K562 (cell line): ENCODE measurements around the gene FGGY.

Experiments used
- GATAD2A ChIP-seq: fragments of 450-650 bp; IDR thresholded peaks from 2 replicates; pipeline ENCODE4 v1.6.1; 2017
- JUND ChIP-seq, 2 experiments: IDR thresholded peaks; 2 replicates in 1 of 2; 3 replicates in 1 of 2; pipeline ENCODE4 v1.6.1; 2011; ENCODE audit warnings: borderline replicate concordance in 2 of 2, low read depth in 2 of 2, low read length in 2 of 2, improper control_type of control experiment in 1 of 2, missing biosample characterization in 1 of 2, missing genetic modification characterization in 1 of 2, missing genetic modification reagents in 1 of 2
- RBFOX2 ChIP-seq: fragments of 200-400 bp; formaldehyde crosslinking; IDR thresholded peaks from 2 replicates; pipeline ENCODE4 v1.6.1; 2017; ENCODE audit warnings: low read depth, mild to moderate bottlenecking, low read length, moderate library complexity
- TF ChIP-seq, protein P1 (sequence below), 2 experiments: IDR thresholded peaks; 2 replicates each; pipeline ENCODE4 v1.6.1; 2011; ENCODE audit warnings: borderline replicate concordance in 1 of 2, control low read depth in 1 of 2, low read depth in 1 of 2, low read length in 1 of 2, mild to moderate bottlenecking in 1 of 2, mixed read lengths in 1 of 2, moderate library complexity in 1 of 2; ENCODE audit not compliant: insufficient read depth in 1 of 2, insufficient read length in 1 of 2, poor library complexity in 1 of 2, severe bottlenecking in 1 of 2; ENCODE audit errors: extremely low read depth in 1 of 2

GRCh38 chr1:59730302-59730701, 433.4 kb downstream of the FGGY start:
- TF ChIP-seq, protein P1, sequence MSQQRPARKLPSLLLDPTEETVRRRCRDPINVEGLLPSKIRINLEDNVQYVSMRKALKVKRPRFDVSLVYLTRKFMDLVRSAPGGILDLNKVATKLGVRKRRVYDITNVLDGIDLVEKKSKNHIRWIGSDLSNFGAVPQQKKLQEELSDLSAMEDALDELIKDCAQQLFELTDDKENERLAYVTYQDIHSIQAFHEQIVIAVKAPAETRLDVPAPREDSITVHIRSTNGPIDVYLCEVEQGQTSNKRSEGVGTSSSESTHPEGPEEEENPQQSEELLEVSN (IDR thresholded peaks at IDR 0.05; ENCODE audit: borderline replicate concordance in 1 of 2, extremely low read depth in 1 of 2, insufficient read depth in 1 of 2, insufficient read length in 1 of 2, low read depth in 1 of 2, low read length in 1 of 2, poor library complexity in 1 of 2, severe bottlenecking in 1 of 2) = no peak
- TF ChIP-seq RBFOX2 (no peak), JUND (IDR thresholded peaks at IDR 0.05; ENCODE audit: borderline replicate concordance, low read depth, low read length) (no peak), JUND (tag; IDR thresholded peaks at IDR 0.05; ENCODE audit: borderline replicate concordance, low read depth, low read length) (no peak), GATAD2A (no peak)
